HUES6 (cell line): ENCODE data around the gene FN3KRP.
"Not testable (repeated sequence)": the region's sequence is repeated elsewhere in the genome, so short reads cannot be mapped to it uniquely, and the experiment has no call there.

Experiments
- H3K27ac ChIP-seq: 2 replicates; pipeline ENCODE4 v1.7.0; 2013; ENCODE audit warnings: low read depth, mild to moderate bottlenecking, low read length, inconsistent platforms
- H3K27me3 ChIP-seq: 2 replicates; pipeline ENCODE4 v1.6.1; 2013; ENCODE audit warnings: low read length; ENCODE audit not compliant: control insufficient read depth, insufficient read depth
- H3K36me3 ChIP-seq: 2 replicates; pipeline ENCODE4 v1.6.1; 2013; ENCODE audit warnings: low read length; ENCODE audit not compliant: control insufficient read depth, insufficient read depth
- H3K4me1 ChIP-seq: 2 replicates; pipeline ENCODE4 v1.6.1; 2013; ENCODE audit warnings: low read length; ENCODE audit not compliant: control insufficient read depth, insufficient read depth
- H3K4me3 ChIP-seq: 2 replicates; pipeline ENCODE4 v1.5.1; 2013; ENCODE audit warnings: low read depth, low read length
- H3K9ac ChIP-seq: one replicate; pipeline ENCODE4 v1.6.1; 2013; ENCODE audit warnings: mild to moderate bottlenecking, low read length
- H3K9me3 ChIP-seq: 2 replicates; pipeline ENCODE4 v1.6.1; 2013; ENCODE audit warnings: low read depth, low read length; ENCODE audit not compliant: control insufficient read depth, insufficient read depth

The FN3KRP gene

DNA sequence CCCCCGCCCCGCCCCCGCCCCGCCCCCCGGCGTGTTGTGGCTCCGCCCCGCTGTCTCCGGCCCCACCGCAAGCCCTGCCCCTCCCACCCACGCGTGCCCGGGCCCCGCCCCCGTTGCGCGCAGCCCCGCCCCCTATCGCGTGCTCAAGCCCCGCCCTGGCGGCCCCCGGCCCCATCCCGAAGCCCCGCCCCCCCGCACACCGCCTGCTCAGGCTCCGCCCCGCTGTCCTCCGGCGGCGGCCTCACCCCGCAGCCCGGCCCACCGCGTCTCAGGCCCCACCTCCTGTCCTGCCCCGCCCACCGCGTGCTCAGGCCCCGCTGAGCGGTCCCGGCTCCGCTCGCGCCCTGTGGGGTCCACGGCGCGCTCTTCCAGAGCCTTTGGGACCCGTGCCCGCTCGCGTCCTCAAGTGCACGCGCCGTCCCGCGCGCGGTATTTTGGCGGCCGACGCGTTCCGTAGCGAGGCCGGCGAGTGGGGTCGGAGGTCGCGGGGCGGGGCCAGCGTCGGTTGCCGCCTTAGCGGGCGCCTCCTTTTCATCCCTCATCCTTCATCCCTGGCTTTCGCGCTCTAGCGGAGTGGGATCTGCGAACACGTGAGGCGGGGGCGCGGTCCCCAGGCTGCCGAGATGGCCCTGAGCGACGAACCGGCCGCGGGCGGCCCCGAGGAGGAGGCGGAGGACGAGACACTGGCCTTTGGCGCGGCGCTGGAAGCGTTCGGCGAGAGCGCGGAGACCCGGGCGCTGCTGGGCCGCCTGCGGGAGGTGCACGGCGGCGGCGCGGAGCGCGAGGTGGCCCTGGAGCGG lies 35.3 kb downstream of the FN3KRP start, which contains the start of gene TBCD:
Gene TBCD (plus strand): TSS at position 495 of the 800 bp plus-strand sequence. CDS start 129 bp downstream, at position 624.
- H3K9ac ChIP-seq: peak within 1 kb of the TSS; percentile 89
- peaks cover 14% of the 10 kb centered on the region; the same call in 1 of the 2 replicates for H3K9me3 ChIP-seq
- peak within 1 kb of the TSS; percentile 97 for H3K4me3 ChIP-seq
- peaks cover 14% of the 10 kb centered on the region for H3K36me3 ChIP-seq
- peaks cover 6% of the 10 kb centered on the region; the same call in 1 of the 2 replicates for H3K27me3 ChIP-seq
- H3K4me1 ChIP-seq: peaks cover 25% of the 10 kb centered on the region
- peak within 1 kb of the TSS; percentile 62; the same call in 1 of the 2 replicates for H3K27ac ChIP-seq

DNA sequence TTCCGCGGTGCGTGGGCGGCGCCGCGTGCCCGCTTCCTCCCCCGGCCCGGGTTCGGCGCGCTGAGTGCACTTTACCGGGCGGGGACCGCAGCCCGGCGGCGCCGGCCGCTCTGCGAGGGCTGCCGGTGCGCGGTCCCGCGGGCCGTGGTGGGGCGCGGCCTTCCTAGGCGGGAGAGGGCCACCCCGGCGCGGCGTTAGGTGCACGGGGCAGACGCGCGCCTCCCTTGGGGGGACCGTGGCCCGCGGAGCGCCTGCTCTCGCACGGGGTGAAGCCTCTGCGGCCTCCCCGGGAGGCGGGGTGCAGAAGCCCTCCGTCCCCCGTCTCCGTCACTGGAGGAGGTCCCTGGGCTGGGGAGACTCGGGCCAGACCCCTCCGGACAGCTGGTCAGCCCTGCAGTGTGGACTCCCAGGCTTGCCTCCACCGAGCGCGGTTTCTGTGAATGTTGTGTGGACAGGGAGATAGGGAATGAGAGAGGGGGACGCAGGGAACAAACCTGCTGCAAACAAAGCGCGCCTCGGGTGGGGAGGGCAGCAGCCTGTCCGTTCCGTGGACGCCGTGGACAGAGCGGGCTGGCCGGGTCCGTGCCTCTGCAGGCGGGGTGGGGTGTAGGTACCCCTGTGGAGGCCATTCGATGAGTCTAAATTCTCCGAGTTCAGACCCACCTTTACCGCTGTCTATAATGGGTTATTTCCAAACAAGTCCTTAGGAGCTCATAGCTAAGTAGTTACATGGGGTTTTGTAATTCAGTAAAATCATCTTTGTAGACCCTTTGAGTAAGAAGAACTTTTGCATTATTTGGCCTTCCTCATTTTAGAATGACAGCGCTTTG lies 36.1 kb downstream of the FN3KRP start:
- H3K27ac ChIP-seq: no peak overlapping the region
- peaks cover 6% of the 10 kb centered on the region; the same call in 1 of the 2 replicates for H3K27me3 ChIP-seq
- peaks cover 27% of the 10 kb centered on the region for H3K4me1 ChIP-seq
- peak overlapping the region; percentile 89 for H3K9ac ChIP-seq
- peak overlapping the region; percentile 97 for H3K4me3 ChIP-seq
- peaks cover 19% of the 10 kb centered on the region for H3K36me3 ChIP-seq
- H3K9me3 ChIP-seq: peaks cover 10% of the 10 kb centered on the region; the same call in 1 of the 2 replicates

DNA sequence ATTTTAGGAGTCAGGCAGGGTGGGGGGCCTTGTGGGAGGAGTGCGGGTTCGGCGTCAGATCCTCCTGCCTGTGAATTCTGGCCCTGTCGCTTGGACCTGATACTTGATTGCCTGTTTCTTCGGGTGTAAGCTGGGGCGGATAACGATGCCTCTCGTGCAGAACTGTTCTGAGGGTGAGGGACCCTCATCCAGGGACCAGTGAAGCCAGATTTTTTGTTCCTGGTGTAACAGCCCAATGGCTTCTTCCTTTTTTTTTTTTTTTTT lies 36.6 kb downstream of the FN3KRP start:
- Histone ChIP-seq H3K9ac (peak overlapping the region; percentile 89), H3K36me3 (peaks cover 22% of the 10 kb centered on the region), H3K9me3 (peaks cover 10% of the 10 kb centered on the region; the same call in 1 of the 2 replicates), H3K4me3 (peak overlapping the region; percentile 97), H3K27me3 (peaks cover 6% of the 10 kb centered on the region; the same call in 1 of the 2 replicates), H3K27ac (no peak overlapping the region), H3K4me1 (peaks cover 27% of the 10 kb centered on the region)

DNA sequence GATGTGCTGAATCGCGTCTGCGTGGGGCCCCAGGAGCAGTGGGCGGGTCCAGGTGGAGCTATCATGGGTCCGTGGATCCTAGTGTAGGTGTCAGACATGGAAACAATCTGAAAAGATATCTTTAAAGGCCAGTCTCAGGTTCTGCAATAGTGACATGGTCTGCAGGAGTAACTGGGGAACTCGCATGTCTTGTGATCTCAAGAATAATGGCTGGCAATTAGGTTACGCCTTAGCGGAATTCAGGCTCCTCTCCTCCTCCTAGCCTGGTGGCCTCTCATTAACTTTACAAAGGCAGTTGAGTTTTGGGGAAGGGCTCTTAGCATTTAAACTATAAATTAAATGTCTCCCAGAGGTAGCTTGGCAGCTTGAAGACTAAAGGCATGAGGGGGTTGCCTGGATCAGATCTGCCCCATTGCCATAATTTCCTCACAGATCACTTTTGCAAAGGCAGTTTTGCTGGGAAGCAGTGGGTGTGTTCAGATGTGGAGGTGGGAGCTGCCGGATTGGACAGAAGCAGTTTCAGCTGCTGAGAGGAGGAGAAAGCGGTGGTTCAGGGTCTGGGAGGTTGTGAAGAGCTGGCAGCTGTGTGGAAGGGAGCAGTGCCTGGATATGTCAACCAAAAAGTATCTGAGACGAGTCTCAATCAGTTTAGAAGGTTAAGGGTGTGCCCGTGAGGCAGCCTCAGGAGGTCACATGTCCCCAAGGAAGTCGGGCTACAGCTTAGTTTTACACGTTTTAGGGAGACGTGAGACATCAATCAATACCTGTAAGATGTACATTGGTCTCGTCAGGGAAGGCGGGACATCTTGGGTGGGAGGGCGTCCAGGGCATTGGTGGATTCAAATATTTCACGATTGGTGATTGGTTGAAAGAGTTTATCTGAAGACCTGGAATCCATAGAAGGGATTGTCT lies 38.0 kb downstream of the FN3KRP start:
- Histone ChIP-seq H3K27ac (peak overlapping the region; percentile 15; the same call in 1 of the 2 replicates), H3K4me3 (peak overlapping the region; percentile 33), H3K9ac (peak overlapping the region; percentile 59)

DNA sequence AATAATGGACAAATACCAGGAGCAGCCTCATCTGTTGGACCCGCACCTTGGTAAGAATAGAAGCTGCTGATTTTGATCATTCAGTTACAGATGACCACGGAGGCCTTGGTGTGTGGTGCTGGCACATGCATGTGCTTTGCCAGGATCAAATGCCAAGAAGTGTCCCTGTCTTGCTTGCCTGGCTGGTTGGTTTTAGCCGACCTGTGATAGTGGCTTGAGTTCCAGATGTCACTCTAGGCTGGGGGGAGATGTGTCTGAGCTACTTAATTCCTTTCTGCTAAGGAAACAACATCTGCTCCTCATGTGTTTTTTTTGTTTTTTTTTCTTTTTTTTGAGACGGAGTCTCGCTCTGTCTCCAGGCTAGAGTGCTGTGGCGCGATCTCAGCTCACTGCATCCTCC lies 39.7 kb downstream of the FN3KRP start:
- Histone ChIP-seq H3K4me1 (peaks cover 27% of the 10 kb centered on the region), H3K27me3 (no peaks in the 10 kb centered on the region), H3K9me3 (no peaks in the 10 kb centered on the region), H3K27ac (peak overlapping the region; percentile 15; the same call in 1 of the 2 replicates), H3K4me3 (no peak overlapping the region), H3K9ac (no peak overlapping the region), H3K36me3 (peaks cover 24% of the 10 kb centered on the region)

More for the DNA sequence above, 38.0 kb downstream of the FN3KRP start:
- H3K9me3 ChIP-seq: peaks cover 3% of the 10 kb centered on the region; the same call in 1 of the 2 replicates
- H3K4me1 ChIP-seq: peaks cover 27% of the 10 kb centered on the region
- H3K27me3 ChIP-seq: peaks cover 6% of the 10 kb centered on the region; the same call in 1 of the 2 replicates
- peaks cover 15% of the 10 kb centered on the region for H3K36me3 ChIP-seq

DNA sequence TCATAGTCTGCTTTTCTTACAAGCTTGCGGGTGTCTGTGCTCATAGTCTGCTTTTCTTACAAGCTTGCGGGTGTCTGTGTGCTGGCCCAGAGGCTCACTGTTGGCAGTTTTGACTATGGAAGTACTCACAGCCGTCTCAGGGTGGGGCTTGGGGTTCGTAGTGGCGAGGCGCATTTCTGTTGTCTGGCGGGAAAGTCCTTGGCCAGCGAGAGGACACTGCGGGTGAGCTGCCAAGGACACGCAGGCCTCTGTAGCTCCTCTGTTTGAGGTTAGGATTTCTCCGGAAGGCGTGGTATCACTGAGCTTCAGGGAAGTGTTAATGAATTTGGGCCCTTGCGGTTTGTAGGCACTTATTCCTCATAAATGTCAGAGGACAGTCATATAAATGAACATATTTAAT lies 48.9 kb downstream of the FN3KRP start:
- H3K9ac ChIP-seq: no peak overlapping the region
- H3K27ac ChIP-seq: no peak overlapping the region
- H3K27me3 ChIP-seq: no peaks in the 10 kb centered on the region
- H3K4me3 ChIP-seq: no peak overlapping the region
- H3K9me3 ChIP-seq: no peaks in the 10 kb centered on the region
- H3K36me3 ChIP-seq: peaks cover 80% of the 10 kb centered on the region
- no peaks in the 10 kb centered on the region for H3K4me1 ChIP-seq

DNA sequence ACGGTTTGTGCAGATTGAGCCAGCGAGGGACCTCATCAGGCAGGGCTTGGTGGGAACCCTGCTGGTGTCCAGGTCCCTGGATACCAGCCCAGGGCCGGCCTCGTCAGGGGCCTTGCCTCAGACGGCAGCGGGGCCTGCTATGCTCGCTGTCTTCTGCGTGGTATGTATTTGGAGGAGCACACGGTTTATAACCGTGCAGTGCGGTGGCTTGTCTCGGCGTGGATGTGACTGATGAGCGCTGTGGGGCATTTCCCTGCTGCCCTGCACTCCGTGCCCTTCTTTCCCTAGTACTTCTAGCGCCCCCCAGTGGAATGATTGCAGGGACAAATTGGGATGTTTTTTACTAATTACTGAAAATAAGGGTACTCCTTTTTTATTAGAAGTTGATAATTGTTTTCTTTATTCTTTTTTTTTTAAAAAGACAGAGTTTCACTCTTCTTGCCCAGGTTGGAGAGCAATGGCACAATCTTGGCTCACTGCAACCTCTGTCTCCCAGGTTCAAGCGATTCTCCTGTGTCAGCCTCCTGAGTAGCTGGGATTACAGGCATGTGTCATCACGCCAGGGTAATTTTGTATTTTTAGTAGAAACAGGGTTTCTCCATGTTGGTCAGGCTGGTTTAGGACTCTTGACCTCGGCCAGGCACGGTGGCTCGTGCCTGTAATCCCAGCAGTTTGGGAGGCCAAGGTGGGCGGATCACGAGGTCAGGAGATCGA lies 50.7 kb downstream of the FN3KRP start:
- H3K4me3 ChIP-seq: no peak overlapping the region
- H3K36me3 ChIP-seq: peaks cover 84% of the 10 kb centered on the region
- no peaks in the 10 kb centered on the region for H3K27me3 ChIP-seq
- H3K27ac ChIP-seq: no peak overlapping the region
- H3K9ac ChIP-seq: no peak overlapping the region
- no peaks in the 10 kb centered on the region for H3K9me3 ChIP-seq
- H3K4me1 ChIP-seq: no peaks in the 10 kb centered on the region

DNA sequence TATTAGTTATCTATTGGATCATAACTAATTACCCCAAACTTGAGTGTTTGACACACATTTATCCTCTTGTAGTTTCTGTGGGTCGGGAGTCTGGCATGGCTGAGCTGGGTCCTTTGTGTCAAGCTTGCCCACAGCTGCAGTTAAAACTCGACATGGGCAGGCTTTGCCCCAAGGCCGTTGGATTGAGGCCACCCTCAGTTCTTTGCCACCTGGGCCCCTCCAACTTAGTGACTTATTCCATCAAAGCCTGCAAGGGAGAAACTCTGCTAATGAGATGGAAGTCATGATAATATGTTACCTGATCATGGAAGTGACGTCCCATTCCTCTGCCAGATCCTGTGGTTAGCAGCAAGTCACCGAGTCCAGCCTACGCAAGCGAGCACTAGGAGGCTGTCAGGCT lies 52.5 kb downstream of the FN3KRP start:
- H3K9me3 ChIP-seq: no peaks in the 10 kb centered on the region
- H3K27ac ChIP-seq: no peak overlapping the region
- H3K4me1 ChIP-seq: no peaks in the 10 kb centered on the region
- H3K4me3 ChIP-seq: no peak overlapping the region
- peaks cover 81% of the 10 kb centered on the region for H3K36me3 ChIP-seq
- H3K9ac ChIP-seq: no peak overlapping the region
- no peaks in the 10 kb centered on the region for H3K27me3 ChIP-seq

DNA sequence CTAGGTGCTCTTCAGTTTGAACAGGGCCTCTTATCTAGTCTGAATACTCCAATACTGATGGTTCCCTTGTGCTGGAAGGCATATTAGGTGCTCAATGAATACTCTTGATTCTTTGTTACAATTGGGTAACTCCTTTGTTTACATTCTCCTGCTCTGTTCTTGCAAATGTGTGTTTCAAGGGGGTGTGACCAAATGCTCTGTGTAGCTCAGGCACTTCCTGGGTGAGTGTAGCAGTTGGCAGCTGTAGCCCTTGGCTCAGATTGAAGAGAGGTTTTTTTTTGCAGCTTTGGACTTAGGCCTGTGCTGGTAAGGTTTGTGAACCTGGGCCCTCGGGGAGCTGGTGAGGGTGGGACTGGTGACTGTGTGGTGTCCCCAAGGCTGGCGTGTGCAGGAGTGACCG lies 55.5 kb downstream of the FN3KRP start:
- Histone ChIP-seq H3K36me3 (peaks cover 74% of the 10 kb centered on the region), H3K4me1 (no peaks in the 10 kb centered on the region)

DNA sequence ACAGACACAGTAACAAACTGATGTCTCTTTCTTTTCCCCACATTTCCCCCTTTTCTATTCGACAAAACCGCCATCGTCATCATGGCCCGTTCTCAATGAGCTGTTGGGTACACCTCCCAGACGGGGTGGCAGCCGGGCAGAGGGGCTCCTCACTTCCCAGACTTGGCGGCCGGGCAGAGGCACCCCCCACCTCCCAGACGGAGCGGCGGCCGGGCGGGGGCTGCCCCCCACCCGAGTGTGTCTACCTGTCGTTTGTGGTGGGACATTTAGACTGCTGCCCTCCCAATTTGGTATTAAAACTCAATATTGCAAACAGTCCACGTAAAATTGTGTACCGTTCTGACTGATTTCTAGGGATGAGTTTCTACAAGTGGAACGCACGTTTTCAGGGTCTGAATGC lies 58.0 kb downstream of the FN3KRP start:
- not testable (repeated sequence) for H3K9ac ChIP-seq, H3K4me1 ChIP-seq, H3K4me3 ChIP-seq, H3K27me3 ChIP-seq, H3K27ac ChIP-seq, H3K9me3 ChIP-seq
- peaks cover 54% of the 10 kb centered on the region for H3K36me3 ChIP-seq

More for the DNA sequence above, 55.5 kb downstream of the FN3KRP start:
- no peaks in the 10 kb centered on the region for H3K27me3 ChIP-seq
- H3K9me3 ChIP-seq: no peaks in the 10 kb centered on the region
- H3K9ac ChIP-seq: no peak overlapping the region
- H3K4me3 ChIP-seq: no peak overlapping the region
- no peak overlapping the region for H3K27ac ChIP-seq
